Effector memory CD4-positive, alpha-beta T cell (primary cell): ENCODE measurements around the gene MSI2.

Experiments used
- DNase-seq, 3 donors: peaks; one replicate each; pipeline ENCODE4 v3.0.0-alpha.2; 2020
- H3K27ac ChIP-seq: 2 replicates; pipeline ENCODE4 v1.7.0; 2013; ENCODE audit warnings: mild to moderate bottlenecking, low read length, moderate library complexity; ENCODE audit not compliant: insufficient read depth, poor library complexity, severe bottlenecking
- H3K27me3 ChIP-seq: replicated peaks from 2 replicates; pipeline ENCODE4 v1.7.0; 2013; ENCODE audit warnings: mild to moderate bottlenecking, low read length; ENCODE audit not compliant: insufficient read depth, control insufficient read depth, poor library complexity, severe bottlenecking
- H3K36me3 ChIP-seq: 2 replicates; pipeline ENCODE4 v1.7.0; 2013; ENCODE audit warnings: mild to moderate bottlenecking, low read length, moderate library complexity; ENCODE audit not compliant: control insufficient read depth, insufficient read depth
- H3K4me1 ChIP-seq: 2 replicates; pipeline ENCODE4 v1.7.0; 2013; ENCODE audit warnings: low read length, mild to moderate bottlenecking; ENCODE audit not compliant: control insufficient read depth, insufficient read depth, poor library complexity, severe bottlenecking
- H3K4me3 ChIP-seq: 2 replicates; pipeline ENCODE4 v1.7.0; 2013; ENCODE audit warnings: low read length, low read depth, mild to moderate bottlenecking; ENCODE audit not compliant: insufficient read depth, poor library complexity, severe bottlenecking
- H3K9me3 ChIP-seq: 2 replicates; pipeline ENCODE4 v1.7.0; 2013; ENCODE audit warnings: mild to moderate bottlenecking, low read length, moderate library complexity; ENCODE audit not compliant: control insufficient read depth

The MSI2 gene

DNA sequence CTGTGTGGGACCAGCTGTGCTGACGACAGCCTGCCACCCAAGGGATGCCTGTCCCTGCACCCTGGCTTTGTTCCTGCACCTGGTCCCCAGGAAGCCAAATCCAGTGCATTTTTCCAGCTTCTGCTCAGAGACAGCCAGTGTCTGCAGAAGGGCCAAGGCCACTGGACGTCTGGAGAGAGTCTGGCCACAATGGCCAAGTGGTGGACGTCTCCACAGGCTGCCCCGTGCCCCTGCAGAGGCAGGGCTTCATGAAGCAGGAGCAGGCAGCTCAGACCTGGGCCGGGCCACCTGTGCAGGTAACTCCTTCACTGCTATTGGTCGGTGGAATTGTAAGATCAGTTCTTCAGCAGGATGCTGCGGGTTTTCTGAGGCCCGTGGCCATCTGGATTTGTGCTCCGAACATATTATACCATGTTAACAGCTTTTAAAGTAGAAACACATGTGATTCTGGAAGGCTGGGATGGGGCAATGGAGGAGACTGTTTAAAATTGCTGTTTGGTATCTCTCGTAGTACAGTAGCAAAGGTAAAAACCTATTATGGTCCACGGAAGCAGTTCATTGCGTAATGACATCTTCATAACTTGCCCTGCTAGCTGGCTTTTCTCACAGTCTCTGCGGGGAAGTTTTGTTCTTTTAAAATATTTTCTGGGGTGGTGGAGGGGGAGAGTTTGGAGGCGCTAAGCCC lies 303.5 kb downstream of the MSI2 start:
- no peaks in the 10 kb centered on the region for H3K36me3 ChIP-seq
- no peak overlapping the region for H3K4me3 ChIP-seq
- DNase-seq = no peak
- H3K9me3 ChIP-seq = no peaks in the 10 kb centered on the region
- no peak overlapping the region for H3K27ac ChIP-seq
- H3K27me3 ChIP-seq = no peaks in the 10 kb centered on the region
- H3K4me1 ChIP-seq = no peaks in the 10 kb centered on the region

DNA sequence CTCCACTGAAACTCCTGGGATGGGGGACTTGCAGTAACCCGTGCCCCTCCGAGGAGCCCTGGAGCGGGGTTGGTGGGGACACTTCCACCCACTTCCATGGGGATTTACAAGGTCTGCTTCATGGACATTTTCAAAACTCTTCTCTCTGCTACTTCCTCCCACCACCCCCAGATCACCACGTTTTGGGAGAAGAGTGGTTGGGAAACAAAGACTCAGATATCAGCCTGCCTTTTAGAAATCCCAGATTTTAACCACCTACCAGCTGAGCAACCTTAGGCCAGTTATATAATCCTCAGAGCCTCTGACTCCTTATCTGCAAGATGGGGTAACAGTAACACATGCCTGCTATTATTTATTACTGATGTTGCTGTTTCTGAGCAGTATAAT lies 304.0 kb downstream of the MSI2 start:
- Histone ChIP-seq H3K4me3 (no peak overlapping the region), H3K27ac (no peak overlapping the region), H3K4me1 (no peaks in the 10 kb centered on the region), H3K36me3 (no peaks in the 10 kb centered on the region), H3K27me3 (no peaks in the 10 kb centered on the region), H3K9me3 (no peaks in the 10 kb centered on the region)
- no peak for DNase-seq

DNA sequence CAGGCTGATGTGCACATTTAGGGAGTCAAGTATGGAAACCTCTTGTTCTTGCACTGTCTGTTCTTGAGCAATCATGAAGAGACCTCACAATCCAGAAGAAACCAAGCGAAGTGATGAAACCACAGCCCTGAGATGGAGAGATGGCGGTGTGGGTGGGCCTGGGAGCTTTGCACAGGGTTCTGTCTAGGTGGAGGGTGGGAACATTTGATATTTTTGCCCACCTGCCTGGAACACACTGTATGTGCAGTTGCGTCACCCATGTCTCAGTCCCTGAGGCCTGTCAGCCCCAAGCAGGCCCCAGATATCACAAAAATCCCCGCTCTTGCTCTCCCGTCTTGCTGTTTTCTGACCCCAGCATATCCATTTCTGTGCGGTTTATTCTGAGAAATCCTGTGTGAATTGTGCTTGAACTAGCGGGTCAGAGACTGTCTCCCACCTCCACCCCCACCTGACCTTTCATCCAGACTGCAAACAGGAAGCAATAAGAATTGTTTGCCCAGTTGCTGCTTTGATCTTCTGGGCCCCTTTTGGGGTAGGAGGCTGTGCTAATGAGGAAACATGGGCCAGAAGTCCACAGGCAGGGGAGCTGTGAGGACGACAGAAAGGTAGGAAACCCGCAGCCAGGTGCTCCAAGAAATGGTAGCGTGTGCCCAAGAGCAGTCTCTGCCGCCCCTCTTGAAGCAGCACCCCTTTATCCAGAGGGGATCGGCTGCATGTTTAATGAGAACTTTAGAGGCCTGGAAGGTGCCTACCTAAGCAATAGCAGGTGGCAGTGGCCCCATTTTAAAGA lies 304.9 kb downstream of the MSI2 start:
- H3K4me1 ChIP-seq = no peaks in the 10 kb centered on the region
- H3K27ac ChIP-seq = no peak overlapping the region
- H3K4me3 ChIP-seq = no peak overlapping the region
- H3K9me3 ChIP-seq = no peaks in the 10 kb centered on the region
- H3K27me3 ChIP-seq = no peaks in the 10 kb centered on the region
- H3K36me3 ChIP-seq = no peaks in the 10 kb centered on the region
- no peak for DNase-seq

DNA sequence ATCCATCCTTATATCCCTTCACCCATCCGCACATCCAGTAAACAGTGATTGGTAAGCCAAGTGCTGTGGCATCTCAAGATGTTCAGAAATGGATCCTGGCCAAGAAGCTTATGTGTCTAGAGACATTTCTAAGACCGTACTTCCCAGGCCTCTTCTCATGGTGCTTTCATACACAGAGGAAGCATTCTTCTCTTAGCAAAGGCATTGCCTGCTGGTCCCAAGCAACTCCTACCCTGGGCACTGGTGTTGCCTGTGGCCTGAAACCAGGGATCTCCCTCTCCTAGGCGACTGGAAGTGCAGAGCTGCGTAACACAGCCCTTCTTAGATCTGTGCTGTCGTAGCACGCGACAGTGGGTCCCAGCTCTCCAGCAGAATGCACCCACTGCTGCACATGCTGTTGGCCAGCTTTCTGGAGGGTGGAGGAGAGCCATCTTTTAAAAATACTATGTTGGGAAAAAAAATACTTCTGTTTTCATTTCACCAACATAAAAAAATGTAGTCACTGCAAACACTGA lies 305.9 kb downstream of the MSI2 start:
- no peaks in the 10 kb centered on the region for H3K9me3 ChIP-seq
- H3K4me1 ChIP-seq = no peaks in the 10 kb centered on the region
- DNase-seq = no peak
- no peaks in the 10 kb centered on the region for H3K27me3 ChIP-seq
- H3K36me3 ChIP-seq = no peaks in the 10 kb centered on the region
- no peak overlapping the region for H3K27ac ChIP-seq
- H3K4me3 ChIP-seq = no peak overlapping the region

DNA sequence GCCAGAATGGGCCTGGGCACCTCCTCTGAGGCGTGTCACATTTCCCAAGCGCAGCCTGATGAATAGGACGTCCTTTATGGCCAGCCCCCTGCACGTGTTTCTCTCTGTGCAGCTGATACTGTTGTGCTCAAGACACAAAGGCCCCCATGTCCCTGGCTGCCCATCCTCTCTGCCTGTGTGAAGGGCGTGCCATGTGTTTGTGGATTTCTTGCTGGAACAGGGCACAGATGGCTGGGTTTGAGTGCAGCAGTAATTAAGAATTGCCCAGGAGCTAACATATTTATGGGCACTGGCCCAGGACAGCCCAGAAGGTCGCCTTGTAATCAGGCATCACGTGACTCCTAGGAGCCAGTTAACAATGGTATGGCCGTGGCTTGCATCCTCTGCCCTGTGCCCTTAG lies 307.6 kb downstream of the MSI2 start:
- H3K27me3 ChIP-seq = no peaks in the 10 kb centered on the region
- no peaks in the 10 kb centered on the region for H3K4me1 ChIP-seq
- no peaks in the 10 kb centered on the region for H3K9me3 ChIP-seq
- H3K4me3 ChIP-seq = no peak overlapping the region
- no peak for DNase-seq
- no peaks in the 10 kb centered on the region for H3K36me3 ChIP-seq
- H3K27ac ChIP-seq = no peak overlapping the region

DNA sequence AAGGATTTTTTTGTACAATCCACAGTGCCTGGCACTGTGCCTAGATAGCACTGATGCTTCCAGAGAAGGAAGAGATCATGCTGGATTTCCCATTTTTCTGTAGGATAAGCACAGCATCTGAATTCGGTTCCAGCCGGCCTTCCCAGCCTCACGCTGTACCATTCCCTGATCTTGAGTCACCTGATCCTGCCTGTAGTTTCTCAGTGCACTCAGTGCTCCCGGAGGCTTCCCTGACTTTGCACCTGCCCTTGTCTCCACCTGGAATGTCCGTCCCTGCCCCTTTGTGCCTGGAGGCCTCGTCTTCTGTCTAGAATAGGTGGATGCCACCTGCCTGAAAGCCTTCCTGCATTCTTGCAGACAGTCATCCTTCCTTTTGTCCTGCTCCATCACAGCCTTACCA lies 308.9 kb downstream of the MSI2 start:
- Histone ChIP-seq H3K4me3 (no peak overlapping the region), H3K27ac (no peak overlapping the region), H3K9me3 (no peaks in the 10 kb centered on the region), H3K36me3 (no peaks in the 10 kb centered on the region), H3K4me1 (no peaks in the 10 kb centered on the region), H3K27me3 (no peaks in the 10 kb centered on the region)
- no peak for DNase-seq

DNA sequence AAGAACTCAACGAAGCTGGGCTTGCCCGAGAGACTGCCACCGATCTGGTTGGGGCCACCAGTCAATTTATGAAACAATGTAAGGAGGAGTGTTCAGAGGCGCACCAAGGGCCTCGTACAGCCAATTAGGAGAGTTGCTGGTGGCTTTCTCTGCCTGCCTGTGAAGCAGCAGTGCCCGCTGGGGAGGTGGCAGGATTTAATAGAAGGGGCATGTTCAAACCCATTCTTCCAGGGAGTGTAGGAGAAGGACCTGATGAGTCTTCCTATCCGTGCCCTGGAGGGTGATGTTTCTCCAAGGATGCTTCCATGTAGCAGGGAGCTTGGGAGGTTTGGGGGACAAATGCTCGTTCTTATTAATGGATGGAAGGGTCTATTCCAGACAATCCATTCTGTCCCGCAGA lies 310.4 kb downstream of the MSI2 start:
- Histone ChIP-seq H3K27ac (no peak overlapping the region), H3K4me3 (no peak overlapping the region), H3K36me3 (no peaks in the 10 kb centered on the region), H3K9me3 (no peaks in the 10 kb centered on the region), H3K4me1 (no peaks in the 10 kb centered on the region), H3K27me3 (no peaks in the 10 kb centered on the region)
- DNase-seq = no peak

DNA sequence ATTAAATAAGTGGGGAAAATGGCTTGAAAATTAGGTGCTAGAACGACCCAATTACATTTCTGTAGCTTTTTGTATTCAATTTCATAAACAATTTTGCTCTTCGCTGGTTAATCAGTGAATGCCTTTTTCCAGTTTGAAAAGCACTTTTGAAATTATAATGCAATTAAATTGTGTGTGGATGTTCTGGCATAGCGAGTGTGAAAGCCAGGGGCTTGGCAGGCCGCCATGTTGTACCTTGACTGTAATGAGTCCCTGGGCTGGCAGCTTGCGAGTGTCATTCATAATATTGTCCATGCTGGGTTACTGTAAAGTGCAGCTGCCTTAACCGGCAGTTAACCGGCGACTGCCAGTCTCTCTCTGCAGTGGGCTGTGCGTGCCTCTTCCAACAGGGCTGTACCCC lies 310.9 kb downstream of the MSI2 start:
- Histone ChIP-seq H3K27ac (no peak overlapping the region), H3K4me3 (no peak overlapping the region), H3K27me3 (no peaks in the 10 kb centered on the region), H3K4me1 (no peaks in the 10 kb centered on the region), H3K9me3 (no peaks in the 10 kb centered on the region), H3K36me3 (no peaks in the 10 kb centered on the region)
- no peak for DNase-seq

DNA sequence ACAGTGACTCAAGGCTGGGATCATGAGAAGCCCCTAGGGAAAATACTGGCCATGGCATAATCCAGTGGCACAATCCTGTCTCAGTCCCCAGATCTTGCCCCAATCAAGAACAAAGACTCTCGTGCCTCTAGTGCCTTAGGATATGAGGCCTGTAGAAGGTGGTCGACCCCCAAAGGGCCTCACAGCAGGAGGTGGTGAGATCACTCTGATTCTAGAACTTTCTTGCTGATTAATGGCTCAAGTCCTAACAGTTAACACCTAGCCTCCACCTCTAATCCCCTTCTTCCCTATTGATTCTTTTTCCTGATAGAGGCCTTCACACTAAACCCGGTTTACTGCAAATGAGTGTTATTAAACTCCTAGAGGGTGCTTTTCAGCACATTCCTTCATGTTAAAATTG lies 312.0 kb downstream of the MSI2 start:
- H3K27me3 ChIP-seq = no peaks in the 10 kb centered on the region
- no peak for DNase-seq
- H3K27ac ChIP-seq = no peak overlapping the region
- H3K4me3 ChIP-seq = no peak overlapping the region
- H3K9me3 ChIP-seq = no peaks in the 10 kb centered on the region
- H3K36me3 ChIP-seq = no peaks in the 10 kb centered on the region
- no peaks in the 10 kb centered on the region for H3K4me1 ChIP-seq

DNA sequence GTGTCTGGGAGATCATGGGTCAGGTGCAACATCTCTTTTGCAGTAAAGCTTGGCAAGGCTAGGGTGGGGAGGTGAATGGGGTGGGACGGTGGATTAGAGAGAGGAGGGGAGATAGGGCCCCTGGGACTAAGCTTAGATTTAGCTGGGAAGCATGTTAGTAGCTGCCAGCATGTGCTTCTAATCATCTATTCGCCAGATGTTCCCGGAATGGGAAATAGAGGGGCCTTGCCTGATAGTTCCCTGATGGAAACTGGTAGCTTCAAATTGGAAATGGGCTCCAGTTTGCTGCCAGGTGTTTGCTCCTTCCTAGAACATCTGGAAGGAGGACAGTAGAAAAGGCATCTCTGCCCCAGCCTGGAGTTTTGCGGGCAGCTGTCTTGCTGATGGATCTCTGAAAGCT lies 312.7 kb downstream of the MSI2 start:
- Histone ChIP-seq H3K4me3 (no peak overlapping the region), H3K27ac (no peak overlapping the region), H3K27me3 (no peaks in the 10 kb centered on the region), H3K4me1 (no peaks in the 10 kb centered on the region), H3K36me3 (no peaks in the 10 kb centered on the region), H3K9me3 (no peaks in the 10 kb centered on the region)
- DNase-seq = no peak
